OCI-LY3 (cell line): ENCODE data around the gene CCDC17.

Source experiments
- H2AFZ ChIP-seq: fragments of 200-600, 300-600 bp; shearing (Covaris generic); 2 replicates; pipeline ENCODE4 v1.6.0; 2014; ENCODE audit warnings: antibody characterized with exemption, low read depth, low read length
- H3K27ac ChIP-seq: fragments of 200-600, 300-600 bp; sonication (generic); 2 replicates; pipeline ENCODE4 v1.5.1; 2014; ENCODE audit warnings: mild to moderate bottlenecking, low read length, moderate library complexity, mixed read lengths
- H3K27me3 ChIP-seq: fragments of 200-600, 300-600 bp; sonication (generic); 2 replicates; pipeline ENCODE4 v1.6.1; 2014; ENCODE audit warnings: low read depth, low read length, mixed read lengths
- H3K36me3 ChIP-seq: fragments of 200-600, 300-600 bp; sonication (generic); replicated peaks from 2 replicates; pipeline ENCODE3; 2014; ENCODE audit warnings: low read depth, low read length, mixed read lengths
- H3K4me1 ChIP-seq: fragments of 300-600, 200-600 bp; sonication (generic); 2 replicates; pipeline ENCODE4 v1.6.1; 2014; ENCODE audit warnings: low read length, mixed read lengths
- H3K4me2 ChIP-seq: fragments of 200-600, 300-600 bp; sonication (generic); 2 replicates; pipeline ENCODE4 v1.6.1; 2014; ENCODE audit warnings: low read length, mixed read lengths
- H3K4me3 ChIP-seq: fragments of 300-600, 200-600 bp; sonication (generic); 2 replicates; pipeline ENCODE4 v1.5.1; 2014; ENCODE audit warnings: antibody characterized with exemption, mild to moderate bottlenecking, low read length, moderate library complexity
- H3K79me2 ChIP-seq: fragments of 300-600, 200-600 bp; shearing (Covaris generic); 2 replicates; pipeline ENCODE4 v1.6.1; 2014; ENCODE audit warnings: mild to moderate bottlenecking, low read length, mixed read lengths
- H3K9ac ChIP-seq: fragments of 300-600, 200-600 bp; shearing (Covaris generic); 2 replicates; pipeline ENCODE4 v1.6.0; 2014; ENCODE audit warnings: mild to moderate bottlenecking, low read length, moderate library complexity
- H3K9me3 ChIP-seq: fragments of 200-600, 300-600 bp; shearing (Covaris generic); 2 replicates; pipeline ENCODE4 v1.6.1; 2014; ENCODE audit warnings: low read length, mixed read lengths; ENCODE audit not compliant: insufficient read depth
- H4K20me1 ChIP-seq: fragments of 200-600, 300-600 bp; sonication (generic); 2 replicates; pipeline ENCODE4 v1.6.1; 2016; ENCODE audit warnings: low read length, mixed read lengths; ENCODE audit not compliant: insufficient read depth
- EZH2phosphoT487 ChIP-seq: fragments of 200-600 bp; shearing (Covaris generic); IDR thresholded peaks from 2 replicates; pipeline ENCODE4 v1.6.1; 2018; ENCODE audit warnings: antibody characterized with exemption, mixed run types, low read depth
- TF ChIP-seq, protein P1 (sequence below): fragments of 200-600, 300-600 bp; sonication (generic); IDR thresholded peaks from 2 replicates; pipeline ENCODE4 v1.5.1; 2014; ENCODE audit warnings: antibody characterized with exemption, low read length, low read depth

The CCDC17 gene

DNA sequence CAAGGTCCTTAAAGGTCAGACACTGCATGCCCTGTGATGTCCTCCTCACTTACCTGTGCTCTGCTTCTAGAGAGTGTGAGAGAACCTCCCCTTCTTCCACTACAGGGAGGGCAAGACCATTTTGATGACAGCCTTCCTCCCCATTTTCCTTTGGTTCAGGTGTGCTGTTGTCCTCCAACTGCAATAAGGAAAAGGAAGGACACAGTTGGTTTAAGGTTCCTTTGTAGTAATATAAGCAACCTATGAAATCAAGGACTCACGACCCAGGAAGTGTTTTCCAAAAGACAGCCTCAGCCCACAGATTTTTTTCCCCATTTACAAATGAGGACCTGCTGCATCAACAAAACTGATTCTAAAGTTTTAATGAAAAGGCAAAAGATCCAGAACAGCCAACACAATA is 6.6 kb upstream of the CCDC17 start:
- TF ChIP-seq, protein P1, sequence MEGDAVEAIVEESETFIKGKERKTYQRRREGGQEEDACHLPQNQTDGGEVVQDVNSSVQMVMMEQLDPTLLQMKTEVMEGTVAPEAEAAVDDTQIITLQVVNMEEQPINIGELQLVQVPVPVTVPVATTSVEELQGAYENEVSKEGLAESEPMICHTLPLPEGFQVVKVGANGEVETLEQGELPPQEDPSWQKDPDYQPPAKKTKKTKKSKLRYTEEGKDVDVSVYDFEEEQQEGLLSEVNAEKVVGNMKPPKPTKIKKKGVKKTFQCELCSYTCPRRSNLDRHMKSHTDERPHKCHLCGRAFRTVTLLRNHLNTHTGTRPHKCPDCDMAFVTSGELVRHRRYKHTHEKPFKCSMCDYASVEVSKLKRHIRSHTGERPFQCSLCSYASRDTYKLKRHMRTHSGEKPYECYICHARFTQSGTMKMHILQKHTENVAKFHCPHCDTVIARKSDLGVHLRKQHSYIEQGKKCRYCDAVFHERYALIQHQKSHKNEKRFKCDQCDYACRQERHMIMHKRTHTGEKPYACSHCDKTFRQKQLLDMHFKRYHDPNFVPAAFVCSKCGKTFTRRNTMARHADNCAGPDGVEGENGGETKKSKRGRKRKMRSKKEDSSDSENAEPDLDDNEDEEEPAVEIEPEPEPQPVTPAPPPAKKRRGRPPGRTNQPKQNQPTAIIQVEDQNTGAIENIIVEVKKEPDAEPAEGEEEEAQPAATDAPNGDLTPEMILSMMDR: no peak
- no peak for TF ChIP-seq EZH2phosphoT487
- no peak overlapping the region for H3K27ac ChIP-seq
- no peak overlapping the region for H3K9ac ChIP-seq
- H4K20me1 ChIP-seq: no peaks in the 10 kb centered on the region
- H3K27me3 ChIP-seq: no peaks in the 10 kb centered on the region
- H3K9me3 ChIP-seq: no peaks in the 10 kb centered on the region
- H2AFZ ChIP-seq: no peak overlapping the region
- no peaks in the 10 kb centered on the region for H3K4me1 ChIP-seq
- H3K4me3 ChIP-seq: no peak overlapping the region
- no peaks in the 10 kb centered on the region for H3K79me2 ChIP-seq
- no peak overlapping the region for H3K4me2 ChIP-seq
- peaks cover 28% of the 10 kb centered on the region for H3K36me3 ChIP-seq

DNA sequence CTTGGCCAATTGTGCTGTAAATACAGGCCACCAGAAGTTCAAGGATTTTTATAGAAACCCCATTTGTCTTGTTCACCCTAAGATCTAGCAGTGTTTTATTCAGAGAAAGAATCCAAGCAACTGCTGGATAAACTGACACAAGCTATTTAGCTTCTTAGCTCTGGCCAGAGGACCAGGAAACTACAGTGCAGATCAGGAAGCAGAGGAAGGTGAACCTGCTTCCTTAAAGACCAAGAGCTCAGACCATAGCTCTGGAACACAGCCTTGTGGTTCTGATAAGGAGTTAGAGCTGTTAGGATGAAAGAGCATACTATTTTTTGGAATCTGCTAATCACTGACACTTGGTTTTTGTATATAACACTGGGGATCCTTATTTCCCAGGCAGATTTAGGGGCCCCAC is 5.2 kb upstream of the CCDC17 start:
- H3K36me3 ChIP-seq: peaks cover 17% of the 10 kb centered on the region
- H4K20me1 ChIP-seq: no peaks in the 10 kb centered on the region
- TF ChIP-seq, protein P1: no peak
- no peak for TF ChIP-seq EZH2phosphoT487
- no peak overlapping the region for H3K27ac ChIP-seq
- H3K9me3 ChIP-seq: no peaks in the 10 kb centered on the region
- no peak overlapping the region for H2AFZ ChIP-seq
- no peak overlapping the region for H3K4me2 ChIP-seq
- H3K79me2 ChIP-seq: no peaks in the 10 kb centered on the region
- H3K9ac ChIP-seq: no peak overlapping the region
- no peaks in the 10 kb centered on the region for H3K4me1 ChIP-seq
- no peak overlapping the region for H3K4me3 ChIP-seq
- no peaks in the 10 kb centered on the region for H3K27me3 ChIP-seq

DNA sequence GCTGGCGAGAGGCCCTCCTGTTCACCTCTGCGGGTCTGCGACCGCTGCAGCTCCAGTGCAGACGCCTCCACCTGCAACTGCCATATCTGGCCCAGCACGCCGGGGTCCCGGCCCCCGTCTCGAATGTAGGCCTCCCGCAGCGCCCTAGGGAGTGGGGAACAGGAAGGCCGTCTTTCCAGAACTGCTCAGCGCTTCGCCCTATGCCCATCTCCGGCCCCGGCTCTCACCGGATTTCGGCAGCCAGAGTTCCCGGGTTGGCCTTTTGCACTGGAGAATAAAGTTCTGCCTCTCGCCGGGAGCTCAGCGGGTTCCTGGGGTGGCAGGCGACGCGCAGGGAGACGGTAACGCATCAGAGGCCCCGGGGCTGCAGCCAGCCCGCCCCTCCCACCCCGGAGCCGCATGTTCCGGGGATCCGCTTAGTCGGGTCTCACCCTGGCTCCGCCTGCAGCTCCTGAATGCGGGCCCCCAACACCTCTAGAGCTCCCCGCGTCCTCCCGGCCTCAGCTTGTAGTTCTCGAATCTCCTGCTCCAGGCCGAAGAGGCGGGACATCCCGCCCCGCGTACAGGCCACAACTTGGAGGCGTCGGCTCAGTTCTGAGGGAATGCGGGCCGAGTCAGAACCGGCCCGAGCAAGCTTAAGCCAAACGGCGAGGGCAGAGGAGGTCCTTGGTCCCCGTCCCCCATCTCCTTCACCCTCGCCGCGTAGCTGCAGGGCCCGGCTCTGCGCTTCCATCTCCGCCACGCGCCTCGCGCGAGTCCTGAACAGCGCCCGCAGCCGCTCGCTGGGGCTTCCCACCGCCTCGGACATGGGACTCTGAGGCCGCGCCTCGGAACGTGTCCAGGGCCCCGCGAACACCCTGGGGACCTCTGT is 1.1 kb downstream of the CCDC17 start:
- H3K79me2 ChIP-seq: no peaks in the 10 kb centered on the region
- no peak overlapping the region for H3K27ac ChIP-seq
- H2AFZ ChIP-seq: no peak overlapping the region
- no peak overlapping the region for H3K4me3 ChIP-seq
- H3K4me2 ChIP-seq: no peak overlapping the region
- no peaks in the 10 kb centered on the region for H3K9me3 ChIP-seq
- no peak overlapping the region for H3K9ac ChIP-seq
- no peaks in the 10 kb centered on the region for H4K20me1 ChIP-seq
- TF ChIP-seq, protein P1: no peak
- peaks cover 8% of the 10 kb centered on the region for H3K36me3 ChIP-seq
- H3K4me1 ChIP-seq: no peaks in the 10 kb centered on the region
- no peaks in the 10 kb centered on the region for H3K27me3 ChIP-seq

DNA sequence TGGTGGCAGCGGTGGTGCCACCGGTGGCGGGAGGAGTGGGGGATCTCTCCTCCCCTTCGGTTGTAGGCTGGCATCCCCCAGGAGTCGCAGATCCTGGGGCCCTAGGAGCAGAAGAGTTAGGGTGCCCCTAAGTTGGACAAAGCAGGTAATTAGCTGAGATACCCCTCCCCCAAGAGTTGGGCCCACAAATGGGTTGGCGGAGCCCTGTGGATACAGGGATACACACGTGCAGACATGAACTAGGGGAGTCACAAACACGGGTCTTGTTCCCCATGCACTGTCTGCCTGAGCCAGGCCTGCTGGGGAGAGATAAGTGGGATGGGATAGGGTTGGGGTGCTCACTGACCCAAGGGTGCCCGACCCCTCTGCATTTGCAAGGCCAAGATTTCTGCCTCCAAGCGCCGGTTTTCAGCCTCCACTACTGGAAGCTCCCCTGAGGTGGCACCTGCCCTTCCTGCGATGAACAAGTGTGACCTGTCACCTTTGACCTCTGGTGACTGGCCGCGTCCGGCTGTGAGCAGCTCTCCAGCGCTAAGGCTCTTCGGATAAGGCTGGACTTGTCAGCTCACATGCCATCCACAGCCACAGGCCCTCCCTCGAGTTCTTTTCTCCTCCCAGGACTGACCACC is 1.8 kb downstream of the CCDC17 start:
- no peaks in the 10 kb centered on the region for H3K27me3 ChIP-seq
- no peak overlapping the region for H3K4me3 ChIP-seq
- no peaks in the 10 kb centered on the region for H3K9me3 ChIP-seq
- peaks cover 15% of the 10 kb centered on the region for H3K36me3 ChIP-seq
- H2AFZ ChIP-seq: no peak overlapping the region
- no peaks in the 10 kb centered on the region for H3K4me1 ChIP-seq
- no peaks in the 10 kb centered on the region for H4K20me1 ChIP-seq
- TF ChIP-seq, protein P1: no peak
- TF ChIP-seq EZH2phosphoT487: no peak
- H3K27ac ChIP-seq: no peak overlapping the region
- H3K9ac ChIP-seq: no peak overlapping the region
- no peak overlapping the region for H3K4me2 ChIP-seq
- H3K79me2 ChIP-seq: no peaks in the 10 kb centered on the region
